Tibial nerve (tissue), 4 donors: Measurements from ENCODE around the gene VSX1.

Source experiments
- EP300 ChIP-seq, 2 donors: sonication (generic); formaldehyde crosslinking; IDR thresholded peaks; one replicate each; pipeline ENCODE4 v1.6.1; 2017; ENCODE audit warnings: antibody characterized with exemption in 2 of 2, mild to moderate bottlenecking in 1 of 2
- TF ChIP-seq, protein P1 (sequence below), 5 experiments: fragments of 200-600 bp in 3 of 5; fragments of 450-650 bp in 2 of 5; sonication (generic) in 3 of 5; IDR thresholded peaks; one replicate each; pipeline ENCODE4 v1.5.1; 2016 to 2019; ENCODE audit warnings: antibody characterized with exemption in 5 of 5, mild to moderate bottlenecking in 3 of 5, moderate library complexity in 2 of 5

DNA sequence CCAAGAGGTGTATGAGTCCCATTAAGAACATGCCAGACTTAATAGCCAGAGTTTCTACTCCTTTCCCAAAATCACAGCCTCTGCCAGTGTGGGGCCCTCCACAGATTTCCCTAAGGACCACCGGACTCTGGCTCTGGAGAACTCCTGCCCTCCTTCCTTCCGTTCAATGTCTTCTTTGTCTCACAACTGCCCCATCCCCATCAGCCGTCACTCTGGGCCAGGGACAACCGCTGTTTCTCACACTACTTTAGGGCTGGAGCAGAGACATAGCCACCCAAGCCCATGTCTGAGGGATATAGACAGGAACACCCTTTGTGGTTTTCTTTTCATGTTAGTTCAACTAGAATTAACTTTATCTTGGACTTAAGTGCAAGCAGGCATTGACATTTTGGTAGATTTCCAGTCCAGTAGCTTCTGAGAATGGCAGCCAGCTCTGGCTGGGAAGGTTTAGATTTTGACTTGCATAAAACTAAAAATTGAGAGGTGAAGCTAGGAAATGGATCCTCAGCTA lies 17.3 kb downstream of the VSX1 start:
- no peak for TF ChIP-seq EP300 (IDR thresholded peaks at IDR 0.05)
- TF ChIP-seq, protein P1, sequence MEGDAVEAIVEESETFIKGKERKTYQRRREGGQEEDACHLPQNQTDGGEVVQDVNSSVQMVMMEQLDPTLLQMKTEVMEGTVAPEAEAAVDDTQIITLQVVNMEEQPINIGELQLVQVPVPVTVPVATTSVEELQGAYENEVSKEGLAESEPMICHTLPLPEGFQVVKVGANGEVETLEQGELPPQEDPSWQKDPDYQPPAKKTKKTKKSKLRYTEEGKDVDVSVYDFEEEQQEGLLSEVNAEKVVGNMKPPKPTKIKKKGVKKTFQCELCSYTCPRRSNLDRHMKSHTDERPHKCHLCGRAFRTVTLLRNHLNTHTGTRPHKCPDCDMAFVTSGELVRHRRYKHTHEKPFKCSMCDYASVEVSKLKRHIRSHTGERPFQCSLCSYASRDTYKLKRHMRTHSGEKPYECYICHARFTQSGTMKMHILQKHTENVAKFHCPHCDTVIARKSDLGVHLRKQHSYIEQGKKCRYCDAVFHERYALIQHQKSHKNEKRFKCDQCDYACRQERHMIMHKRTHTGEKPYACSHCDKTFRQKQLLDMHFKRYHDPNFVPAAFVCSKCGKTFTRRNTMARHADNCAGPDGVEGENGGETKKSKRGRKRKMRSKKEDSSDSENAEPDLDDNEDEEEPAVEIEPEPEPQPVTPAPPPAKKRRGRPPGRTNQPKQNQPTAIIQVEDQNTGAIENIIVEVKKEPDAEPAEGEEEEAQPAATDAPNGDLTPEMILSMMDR (IDR thresholded peaks at IDR 0.05), result no peak
